OCI-LY1 (cell line): ENCODE results near the gene SPSB4.

Experiments used
- H2AFZ ChIP-seq: fragments of 200-600 bp; sonication (generic), shearing (Covaris generic); 2 replicates; pipeline ENCODE4 v1.6.0; 2014; ENCODE audit warnings: antibody characterized with exemption, mild to moderate bottlenecking, low read length
- H3F3A ChIP-seq: fragments of 200-600 bp; sonication (generic), shearing (Covaris generic); 2 replicates; pipeline ENCODE4 v1.6.0; 2014; ENCODE audit warnings: mild to moderate bottlenecking, antibody characterized with exemption, low read length, moderate library complexity; ENCODE audit not compliant: insufficient read depth
- H3K27ac ChIP-seq: fragments of 200-600 bp; sonication (generic); 2 replicates; pipeline ENCODE4 v1.5.1; 2014; ENCODE audit warnings: low read length, mixed run types, mild to moderate bottlenecking, low read depth; ENCODE audit not compliant: poor library complexity, severe bottlenecking
- H3K27me3 ChIP-seq: fragments of 200-600 bp; sonication (generic); 2 replicates; pipeline ENCODE4 v1.6.0; 2014; ENCODE audit warnings: antibody characterized with exemption, mild to moderate bottlenecking, low read length, moderate library complexity; ENCODE audit not compliant: insufficient read depth
- H3K36me3 ChIP-seq: fragments of 200-600 bp; sonication (generic); 2 replicates; pipeline ENCODE4 v1.6.1; 2014; ENCODE audit warnings: mild to moderate bottlenecking, antibody characterized with exemption, low read length, moderate library complexity, mixed read lengths; ENCODE audit not compliant: insufficient read depth
- H3K4me1 ChIP-seq: fragments of 200-600 bp; sonication (generic); 2 replicates; pipeline ENCODE4 v1.5.1; 2014; ENCODE audit warnings: mild to moderate bottlenecking, low read length, moderate library complexity; ENCODE audit not compliant: insufficient read depth, severe bottlenecking
- H3K4me2 ChIP-seq: fragments of 200-600 bp; sonication (generic), shearing (Covaris generic); 2 replicates; pipeline ENCODE4 v1.6.1; 2014; ENCODE audit warnings: low read length
- H3K4me3 ChIP-seq: fragments of 200-600 bp; sonication (generic); 2 replicates; pipeline ENCODE4 v1.5.1; 2014; ENCODE audit warnings: low read length, low read depth, mild to moderate bottlenecking, mixed read lengths; ENCODE audit not compliant: poor library complexity, severe bottlenecking
- H3K79me2 ChIP-seq: fragments of 200-600 bp; shearing (Covaris generic); 2 replicates; pipeline ENCODE4 v1.6.1; 2016; ENCODE audit warnings: mixed run types, low read length, mixed read lengths; ENCODE audit not compliant: insufficient read depth
- H3K9ac ChIP-seq: fragments of 200-600 bp; sonication (generic), shearing (Covaris generic); 2 replicates; pipeline ENCODE4 v1.6.1; 2014; ENCODE audit warnings: mild to moderate bottlenecking, low read length, mixed read lengths
- H3K9me2 ChIP-seq: fragments of 200-600 bp; sonication (generic), shearing (Covaris generic); 2 replicates; pipeline ENCODE4 v1.6.1; 2014; ENCODE audit warnings: low read depth, mild to moderate bottlenecking, low read length, mixed read lengths
- H3K9me3 ChIP-seq: fragments of 200-600 bp; shearing (Covaris generic); 2 replicates; pipeline ENCODE4 v1.6.1; 2014; ENCODE audit warnings: low read length, mixed read lengths
- H4K20me1 ChIP-seq: fragments of 200-600 bp; sonication (generic), shearing (Covaris generic); 2 replicates; pipeline ENCODE4 v1.6.0; 2016; ENCODE audit warnings: mild to moderate bottlenecking, low read length; ENCODE audit not compliant: insufficient read depth
- CTCF ChIP-seq: fragments of 200-600 bp; sonication (generic), shearing (Covaris generic); IDR thresholded peaks from 2 replicates; pipeline ENCODE4 v1.5.1; 2017; ENCODE audit warnings: mild to moderate bottlenecking, antibody characterized with exemption, low read length, moderate library complexity, mixed read lengths
- EZH2 ChIP-seq: fragments of 200-600 bp; sonication (generic), shearing (Covaris generic); IDR thresholded peaks from 2 replicates; pipeline ENCODE4 v1.8.0; 2017; ENCODE audit warnings: borderline replicate concordance, mixed run types, mild to moderate bottlenecking, antibody characterized with exemption, low read length, moderate library complexity, mixed read lengths

Gene SPSB4

GRCh38 chr3:141064255-141064926, 13.2 kb downstream of the SPSB4 start:
- no peaks in the 10 kb centered on the region for H3K79me2 ChIP-seq
- no peak overlapping the region for H2AFZ ChIP-seq
- no peaks in the 10 kb centered on the region for H3K36me3 ChIP-seq
- no peak overlapping the region for H3K27ac ChIP-seq
- no peak overlapping the region for H3K4me3 ChIP-seq
- H3K27me3 ChIP-seq, result peaks cover 7% of the 10 kb centered on the region; the same call in 1 of the 2 replicates
- no peaks in the 10 kb centered on the region for H3F3A ChIP-seq
- no peaks in the 10 kb centered on the region for H4K20me1 ChIP-seq
- H3K9me2 ChIP-seq, result peaks cover 5% of the 10 kb centered on the region; the same call in 1 of the 2 replicates
- H3K4me1 ChIP-seq, result no peaks in the 10 kb centered on the region
- TF ChIP-seq EZH2 (no peak), CTCF (no peak)
- no peak overlapping the region for H3K4me2 ChIP-seq
- 0 out of 2 replicates have a peak, but pooled peaks cover 2% of the 10 kb centered on the region for H3K9me3 ChIP-seq
- no peak overlapping the region for H3K9ac ChIP-seq

- Histone ChIP-seq H3K79me2 (no peaks in the 10 kb centered on the region), H3K9me3 (0 out of 2 replicates have a peak, but pooled peaks cover 2% of the 10 kb centered on the region)
These were observed 14.1 kb downstream of the SPSB4 start for GRCh38 chr3:141065258-141065657.

GRCh38 chr3:141065841-141066805, 15.0 kb downstream of the SPSB4 start:
- H3K9me3 ChIP-seq, result no peaks in the 10 kb centered on the region
- H3K4me3 ChIP-seq, result no peak overlapping the region
- H3K9ac ChIP-seq, result no peak overlapping the region
- no peaks in the 10 kb centered on the region for H3F3A ChIP-seq
- H3K27ac ChIP-seq, result no peak overlapping the region
- H3K9me2 ChIP-seq, result peaks cover under 1% of the 10 kb centered on the region; the same call in 1 of the 2 replicates
- H3K36me3 ChIP-seq, result no peaks in the 10 kb centered on the region
- no peak for TF ChIP-seq CTCF
- TF ChIP-seq EZH2, result no peak
- no peaks in the 10 kb centered on the region for H4K20me1 ChIP-seq
- H3K4me2 ChIP-seq, result no peak overlapping the region
- no peaks in the 10 kb centered on the region for H3K79me2 ChIP-seq
- no peak overlapping the region for H2AFZ ChIP-seq
- no peaks in the 10 kb centered on the region for H3K4me1 ChIP-seq
- no peaks in the 10 kb centered on the region for H3K27me3 ChIP-seq

More at GRCh38 chr3:141065258-141065657, 14.1 kb downstream of the SPSB4 start:
- no peak overlapping the region for H3K27ac ChIP-seq
- no peak overlapping the region for H2AFZ ChIP-seq
- H3K9me2 ChIP-seq, result peaks cover 5% of the 10 kb centered on the region; the same call in 1 of the 2 replicates
- H3K4me2 ChIP-seq, result no peak overlapping the region
- TF ChIP-seq EZH2, result no peak
- no peak overlapping the region for H3K4me3 ChIP-seq
- no peaks in the 10 kb centered on the region for H3K36me3 ChIP-seq
- H3K27me3 ChIP-seq, result peaks cover under 1% of the 10 kb centered on the region; the same call in 1 of the 2 replicates
- no peaks in the 10 kb centered on the region for H4K20me1 ChIP-seq
- H3K4me1 ChIP-seq, result no peaks in the 10 kb centered on the region
- no peak overlapping the region for H3K9ac ChIP-seq
- no peaks in the 10 kb centered on the region for H3F3A ChIP-seq
